ENCODE results near the gene RTTN.

DNA sequence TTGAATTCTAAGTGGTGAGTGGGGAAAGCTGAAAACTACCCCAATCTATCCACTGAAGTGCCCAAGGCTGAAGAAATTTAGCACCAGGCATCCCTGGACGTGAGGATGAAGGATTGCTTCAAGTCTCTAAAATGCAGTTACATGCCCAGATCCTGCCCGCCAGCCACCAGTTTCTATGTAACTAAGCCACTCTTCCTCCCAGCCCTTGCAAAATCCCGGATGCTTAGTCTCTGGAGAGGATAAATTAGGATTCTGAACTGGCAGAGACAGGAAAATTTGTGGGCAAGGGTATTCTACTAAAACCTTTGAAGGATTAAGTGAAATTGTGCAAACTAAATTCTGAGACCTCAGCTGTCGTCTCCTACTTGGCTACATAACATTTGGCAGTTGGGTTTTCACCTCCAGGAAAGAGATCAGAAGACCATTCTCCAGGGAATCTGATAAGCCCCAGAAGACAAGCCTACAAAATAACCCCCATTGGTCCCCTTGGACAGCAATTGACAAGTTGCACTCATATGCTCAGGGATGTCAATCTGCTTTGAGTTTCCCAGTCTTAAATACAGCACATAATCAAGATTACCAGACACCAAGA, 163.9 kb downstream of the RTTN start:
- TF ChIP-seq, protein P1, sequence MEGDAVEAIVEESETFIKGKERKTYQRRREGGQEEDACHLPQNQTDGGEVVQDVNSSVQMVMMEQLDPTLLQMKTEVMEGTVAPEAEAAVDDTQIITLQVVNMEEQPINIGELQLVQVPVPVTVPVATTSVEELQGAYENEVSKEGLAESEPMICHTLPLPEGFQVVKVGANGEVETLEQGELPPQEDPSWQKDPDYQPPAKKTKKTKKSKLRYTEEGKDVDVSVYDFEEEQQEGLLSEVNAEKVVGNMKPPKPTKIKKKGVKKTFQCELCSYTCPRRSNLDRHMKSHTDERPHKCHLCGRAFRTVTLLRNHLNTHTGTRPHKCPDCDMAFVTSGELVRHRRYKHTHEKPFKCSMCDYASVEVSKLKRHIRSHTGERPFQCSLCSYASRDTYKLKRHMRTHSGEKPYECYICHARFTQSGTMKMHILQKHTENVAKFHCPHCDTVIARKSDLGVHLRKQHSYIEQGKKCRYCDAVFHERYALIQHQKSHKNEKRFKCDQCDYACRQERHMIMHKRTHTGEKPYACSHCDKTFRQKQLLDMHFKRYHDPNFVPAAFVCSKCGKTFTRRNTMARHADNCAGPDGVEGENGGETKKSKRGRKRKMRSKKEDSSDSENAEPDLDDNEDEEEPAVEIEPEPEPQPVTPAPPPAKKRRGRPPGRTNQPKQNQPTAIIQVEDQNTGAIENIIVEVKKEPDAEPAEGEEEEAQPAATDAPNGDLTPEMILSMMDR (IDR thresholded peaks at IDR 0.05) = no peak
- TF ChIP-seq POLR2A (IDR thresholded peaks at IDR 0.05) (no peak), POLR2AphosphoS5 (IDR thresholded peaks at IDR 0.05) (no peak), EP300 (IDR thresholded peaks at IDR 0.05) (no peak)

Measured in gastroesophageal sphincter (tissue), 3 donors.